ENCODE measurements around the gene MFSD2A. TPM values are rescaled to one million over a fixed set of nuclear protein-coding genes. Genes with fewer than 3 reads are reported as not detected.
"Not testable (repeated sequence)": the region's sequence is repeated elsewhere in the genome, so short reads cannot be mapped to it uniquely, and the experiment has no call there.

Gene MFSD2A
- polyA plus RNA-seq, 1 of the 3 experiments (the other 2 are of a cell fraction), result 6.3 TPM

GRCh38 chr1:40004857-40005256, 49.9 kb downstream of the MFSD2A start:
- ChIA-PET CTCF (interaction anchor here (0.6 kb wide), 1 partner anchor 86 kb away, joined by 3 read pairs; no protein-coding TSS in a partner anchor), POLR2A (no interaction called here)
- no peaks in the 10 kb centered on the region for H3K9me2 ChIP-seq
- no peaks in the 10 kb centered on the region for H3F3A ChIP-seq (replicated peaks; ENCODE audit: insufficient read depth)
- H3K9me3 ChIP-seq, result no peaks in the 10 kb centered on the region
- H3K36me3 ChIP-seq (replicated peaks in 1 of 2; ENCODE audit: control insufficient read depth in 1 of 2, insufficient read depth in 2 of 2, low read length in 1 of 2), result no peaks in the 10 kb centered on the region
- peak overlapping the region in 1 of 2 experiments; percentile 43; a peak in 1 of 4 replicates for H3K27ac ChIP-seq (ENCODE audit: low read depth in 2 of 2, low read length in 1 of 2)
- no peak overlapping the region for H3K9ac ChIP-seq
- no peaks in the 10 kb centered on the region for H3K4me1 ChIP-seq (ENCODE audit: control insufficient read depth in 1 of 2, insufficient read depth in 2 of 2, low read depth in 1 of 2, low read length in 1 of 2)
- no peaks in the 10 kb centered on the region for H3K27me3 ChIP-seq (ENCODE audit: insufficient read depth)
- TF ChIP-seq TAF1 (IDR thresholded peaks at IDR 0.05; ENCODE audit: borderline replicate concordance, low read depth, low read length) (no peak), TCF12 (IDR thresholded peaks at IDR 0.05) (peak; percentile 54; the same call in 1 of the 2 replicates)
- TF ChIP-seq, protein P1, sequence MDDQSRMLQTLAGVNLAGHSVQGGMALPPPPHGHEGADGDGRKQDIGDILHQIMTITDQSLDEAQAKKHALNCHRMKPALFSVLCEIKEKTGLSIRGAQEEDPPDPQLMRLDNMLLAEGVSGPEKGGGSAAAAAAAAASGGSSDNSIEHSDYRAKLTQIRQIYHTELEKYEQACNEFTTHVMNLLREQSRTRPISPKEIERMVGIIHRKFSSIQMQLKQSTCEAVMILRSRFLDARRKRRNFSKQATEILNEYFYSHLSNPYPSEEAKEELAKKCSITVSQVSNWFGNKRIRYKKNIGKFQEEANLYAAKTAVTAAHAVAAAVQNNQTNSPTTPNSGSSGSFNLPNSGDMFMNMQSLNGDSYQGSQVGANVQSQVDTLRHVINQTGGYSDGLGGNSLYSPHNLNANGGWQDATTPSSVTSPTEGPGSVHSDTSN (IDR thresholded peaks at IDR 0.05), result peak; percentile 80
- WGBS (ENCODE audit: low lambda C conversion rate), result 42% methylated on average over 2 of the region's 2 CpGs
- no peak overlapping the region for H2AFZ ChIP-seq (ENCODE audit: low read depth)
- H3K79me2 ChIP-seq (ENCODE audit: insufficient read depth), result no peaks in the 10 kb centered on the region
- DNase-seq, result no peak
- H3K4me3 ChIP-seq (ENCODE audit: low read depth in 2 of 2, low read length in 1 of 2), result no peak overlapping the region
- no peaks in the 10 kb centered on the region for H4K20me1 ChIP-seq (ENCODE audit: insufficient read depth)
- H3K4me2 ChIP-seq, result no peak overlapping the region

- H3K36me3 ChIP-seq (replicated peaks in 1 of 2; ENCODE audit: control insufficient read depth in 1 of 2, insufficient read depth in 2 of 2, low read length in 1 of 2); CTCF ChIA-PET; H3K27ac ChIP-seq (ENCODE audit: low read depth in 2 of 2, low read length in 1 of 2); H3K4me1 ChIP-seq (ENCODE audit: control insufficient read depth in 1 of 2, insufficient read depth in 2 of 2, low read depth in 1 of 2, low read length in 1 of 2); POLR2A ChIA-PET; H3K9me2 ChIP-seq; H4K20me1 ChIP-seq (ENCODE audit: insufficient read depth); H2AFZ ChIP-seq (ENCODE audit: low read depth); H3K9me3 ChIP-seq; H3K27me3 ChIP-seq (ENCODE audit: insufficient read depth); H3K4me2 ChIP-seq; H3F3A ChIP-seq (replicated peaks; ENCODE audit: insufficient read depth); H3K79me2 ChIP-seq (ENCODE audit: insufficient read depth); H3K4me3 ChIP-seq (ENCODE audit: low read depth in 2 of 2, low read length in 1 of 2); H3K9ac ChIP-seq; DNase-seq: not testable (repeated sequence)
- 51% methylated on average over 3 of the region's 3 CpGs for WGBS (ENCODE audit: low lambda C conversion rate)
Measured at GRCh38 chr1:40007481-40008034, 52.6 kb downstream of the MFSD2A start.

DNA sequence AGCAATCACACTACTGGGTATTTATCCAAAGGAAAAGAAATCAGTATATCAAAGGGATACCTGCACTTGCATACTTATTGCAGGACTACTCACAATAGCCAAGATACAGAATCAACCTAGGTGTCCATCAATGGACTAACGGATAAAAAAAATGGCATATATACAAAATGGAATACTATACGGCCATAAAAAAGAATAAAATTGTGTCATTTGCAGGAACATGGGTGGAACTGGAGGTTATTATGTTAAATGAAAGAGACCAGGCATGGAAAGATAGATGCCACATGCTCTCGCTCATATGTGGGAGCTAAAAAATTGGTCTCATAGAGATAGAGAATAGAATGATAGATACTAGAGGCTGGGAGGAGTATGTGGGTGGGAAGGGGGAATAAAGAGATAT, 56.3 kb downstream of the MFSD2A start:
- H3K9me2 ChIP-seq, result no peaks in the 10 kb centered on the region
- no peak overlapping the region for H2AFZ ChIP-seq (ENCODE audit: low read depth)
- WGBS (ENCODE audit: low lambda C conversion rate), result 72% methylated on average over 3 of the region's 3 CpGs
- no peak for TF ChIP-seq JUND (IDR thresholded peaks at IDR 0.05)
- TF ChIP-seq MXI1 (IDR thresholded peaks at IDR 0.05; ENCODE audit: low read depth, low read length), result no peak
- TF ChIP-seq EZH2phosphoT487 (IDR thresholded peaks at IDR 0.05; ENCODE audit: borderline replicate concordance, low read depth), result no peak
- no peak for TF ChIP-seq RXRA (IDR thresholded peaks at IDR 0.05; ENCODE audit: borderline replicate concordance, low read depth)
- TF ChIP-seq, protein P1 (IDR thresholded peaks at IDR 0.05), result no peak
- TF ChIP-seq, protein P2, sequence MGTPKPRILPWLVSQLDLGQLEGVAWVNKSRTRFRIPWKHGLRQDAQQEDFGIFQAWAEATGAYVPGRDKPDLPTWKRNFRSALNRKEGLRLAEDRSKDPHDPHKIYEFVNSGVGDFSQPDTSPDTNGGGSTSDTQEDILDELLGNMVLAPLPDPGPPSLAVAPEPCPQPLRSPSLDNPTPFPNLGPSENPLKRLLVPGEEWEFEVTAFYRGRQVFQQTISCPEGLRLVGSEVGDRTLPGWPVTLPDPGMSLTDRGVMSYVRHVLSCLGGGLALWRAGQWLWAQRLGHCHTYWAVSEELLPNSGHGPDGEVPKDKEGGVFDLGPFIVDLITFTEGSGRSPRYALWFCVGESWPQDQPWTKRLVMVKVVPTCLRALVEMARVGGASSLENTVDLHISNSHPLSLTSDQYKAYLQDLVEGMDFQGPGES (IDR thresholded peaks at IDR 0.05; ENCODE audit: low read depth, low read length), result no peak
- TF ChIP-seq GATA2 (CRISPR knock-in tag; IDR thresholded peaks at IDR 0.05), result no peak
- TF ChIP-seq YY1 (IDR thresholded peaks at IDR 0.05; ENCODE audit: low read depth), result no peak
- no peak overlapping the region for H3K9ac ChIP-seq
- no peaks in the 10 kb centered on the region for H3K9me3 ChIP-seq
- no peak overlapping the region for H3K4me3 ChIP-seq (ENCODE audit: low read depth in 2 of 2, low read length in 1 of 2)
- peaks cover 0 to 9% of the 10 kb centered on the region in 2 experiments; a peak in 1 of 4 replicates for H3K4me1 ChIP-seq (ENCODE audit: control insufficient read depth in 1 of 2, insufficient read depth in 2 of 2, low read depth in 1 of 2, low read length in 1 of 2)
- H4K20me1 ChIP-seq (ENCODE audit: insufficient read depth), result no peaks in the 10 kb centered on the region
- H3F3A ChIP-seq (replicated peaks; ENCODE audit: insufficient read depth), result peaks cover 18% of the 10 kb centered on the region
- H3K36me3 ChIP-seq (replicated peaks in 1 of 2; ENCODE audit: control insufficient read depth in 1 of 2, insufficient read depth in 2 of 2, low read length in 1 of 2), result no peaks in the 10 kb centered on the region
- no peak overlapping the region for H3K27ac ChIP-seq (ENCODE audit: low read depth in 2 of 2, low read length in 1 of 2)
- H3K79me2 ChIP-seq (ENCODE audit: insufficient read depth), result no peaks in the 10 kb centered on the region
- POLR2A ChIA-PET, result no interaction called here
- DNase-seq, result no peak
- no peak overlapping the region for H3K4me2 ChIP-seq
- H3K27me3 ChIP-seq (ENCODE audit: insufficient read depth), result no peaks in the 10 kb centered on the region
- CTCF ChIA-PET, result no interaction called here

All from SK-N-SH (cell line).